GM12878 (cell line): ENCODE results near the gene UBE2E2. TPM values are rescaled to one million over a fixed set of nuclear protein-coding genes. Genes with fewer than 3 reads are reported as not detected.

Experiments
- ATAC-seq: fragments of 200-7000 bp; cut with Tn5 transposase; 3 replicates; pipeline ENCODE4 v1.9.1; 2020; ENCODE audit warnings: mild to moderate bottlenecking, moderate library complexity
- BruUV-seq: library from RNA; stranded (reverse); fragments of 400-500 nt; replicated peaks from 2 replicates; lab custom pipeline; 2021; lab: Mats Ljungman, UMichigan
- CTCF ChIA-PET: fragments of 300-600 bp; sonication (Branson Sonifier 250); formaldehyde crosslinking; extraction: SDS; loops from one replicate; lab custom pipeline; 2021; ENCODE audit warnings: inconsistent platforms; lab: Yijun Ruan, JAX
- POLR2A ChIA-PET: fragments of 350-600 bp; formaldehyde crosslinking; extraction: SDS; loops from one replicate; lab custom pipeline; 2021; ENCODE audit warnings: inconsistent platforms; lab: Charles Lee
- RAD21 ChIA-PET: fragments of 300-600 bp; sonication (Branson Sonifier 250); formaldehyde crosslinking; loops from one replicate; lab custom pipeline; 2023; ENCODE audit warnings: antibody characterized with exemption; ENCODE audit not compliant: unreplicated experiment; lab: Charles Lee
- SMC1A ChIA-PET: fragments of 300-600 bp; sonication (Branson Sonifier 250); formaldehyde crosslinking; loops from one replicate; lab custom pipeline; 2023; ENCODE audit not compliant: unreplicated experiment, uncharacterized antibody; lab: Charles Lee
- DNase-seq: peaks from one replicate; pipeline ENCODE4 v3.0.0-alpha.2; 2011; ENCODE audit warnings: low read depth, low spot score
- FAIRE-seq: peaks from 3 replicates; lab custom pipeline; 2011; peaks lifted over from hg19 to GRCh38; lab: Jason Lieb, UNC
- H2AFZ ChIP-seq: 2 replicates; pipeline ENCODE4 v1.6.0; 2011; ENCODE audit warnings: low read depth, low read length, control low read depth; ENCODE audit not compliant: control insufficient read depth
- H3K27ac ChIP-seq: 2 replicates; pipeline ENCODE4 v1.5.1; 2011; ENCODE audit warnings: control low read depth; ENCODE audit not compliant: control insufficient read depth, insufficient read depth
- H3K27me3 ChIP-seq, 2 experiments: replicated peaks in 1 of 2; 2 replicates each; pipeline versions ENCODE4 v1.6.0 to v1.6.1; 2011; ENCODE audit warnings: low read length in 1 of 2; ENCODE audit not compliant: control insufficient read depth in 2 of 2, insufficient read depth in 2 of 2
- H3K36me3 ChIP-seq, 2 experiments: 2 replicates each; pipeline ENCODE4 v1.5.1; 2011; ENCODE audit warnings: low read length in 1 of 2; ENCODE audit not compliant: control insufficient read depth in 2 of 2, insufficient read depth in 2 of 2
- H3K4me1 ChIP-seq: 2 replicates; pipeline ENCODE4 v1.6.1; 2011; ENCODE audit warnings: mild to moderate bottlenecking, low read length, moderate library complexity, mixed read lengths; ENCODE audit not compliant: control insufficient read depth, insufficient read depth
- H3K4me2 ChIP-seq: 2 replicates; pipeline ENCODE4 v1.6.0; 2011; ENCODE audit warnings: control low read depth; ENCODE audit not compliant: control insufficient read depth, insufficient read depth
- H3K4me3 ChIP-seq: fragments of 200-600 bp; sonication (generic); 2 replicates; pipeline ENCODE4 v1.5.1; 2016
- H3K79me2 ChIP-seq: 2 replicates; pipeline ENCODE4 v1.6.0; 2011; ENCODE audit warnings: low read length; ENCODE audit not compliant: control insufficient read depth, insufficient read depth
- H3K9ac ChIP-seq: 2 replicates; pipeline ENCODE4 v1.8.0; 2011; ENCODE audit warnings: low read length, control low read depth, mixed read lengths; ENCODE audit not compliant: control insufficient read depth, insufficient read depth
- H3K9me3 ChIP-seq: replicated peaks from 3 replicates; pipeline ENCODE4 v1.5.1; 2011; ENCODE audit warnings: mild to moderate bottlenecking, low read length; ENCODE audit not compliant: control insufficient read depth, insufficient read depth
- H4K20me1 ChIP-seq: 2 replicates; pipeline ENCODE4 v1.6.0; 2011; ENCODE audit not compliant: control insufficient read depth, insufficient read depth
- CEBPB ChIP-seq, 2 experiments: fragments of 150-350 bp in 1 of 2; IDR thresholded peaks; 2 replicates each; pipeline ENCODE4 v1.6.1; 2012 to 2014; ENCODE audit warnings: low read depth in 2 of 2, low read length in 2 of 2, borderline replicate concordance in 1 of 2, inconsistent platforms in 1 of 2
- EZH2 ChIP-seq: IDR thresholded peaks from 2 replicates; pipeline ENCODE4 v1.6.1; 2012; ENCODE audit warnings: low read depth, mild to moderate bottlenecking, control low read depth, inconsistent platforms, low read length, borderline replicate concordance; ENCODE audit not compliant: control insufficient read depth
- HSF1 ChIP-seq: fragments of 150-350 bp; IDR thresholded peaks from 2 replicates; pipeline ENCODE4 v1.6.1; 2014; ENCODE audit warnings: mild to moderate bottlenecking, low read depth, low read length
- KAT2A ChIP-seq: conservative IDR thresholded peaks from 2 replicates; pipeline ENCODE4 v1.6.1; 2011; ENCODE audit warnings: low read depth, low read length; ENCODE audit not compliant: control insufficient read depth
- NFXL1 ChIP-seq: fragments of 450-650 bp; IDR thresholded peaks from 2 replicates; pipeline ENCODE4 v1.6.1; 2017; ENCODE audit warnings: antibody characterized with exemption, mild to moderate bottlenecking, borderline replicate concordance
- SKIL ChIP-seq: fragments of 450-650 bp; IDR thresholded peaks from 2 replicates; pipeline ENCODE4 v1.6.1; 2017; ENCODE audit warnings: mild to moderate bottlenecking, low read depth, inconsistent platforms; ENCODE audit not compliant: poor library complexity, severe bottlenecking
- SP1 ChIP-seq: IDR thresholded peaks from one replicate; pipeline ENCODE4 v1.6.1; 2011; ENCODE audit warnings: low read depth, low read length
- YY1 ChIP-seq: IDR thresholded peaks from 2 replicates; pipeline ENCODE4 v1.6.1; 2011; ENCODE audit warnings: low read depth, mild to moderate bottlenecking, low read length
- ZBTB11 ChIP-seq: fragments of 450-650 bp; formaldehyde crosslinking; IDR thresholded peaks from 2 replicates; pipeline ENCODE4 v1.5.0; 2022; ENCODE audit warnings: mild to moderate bottlenecking, missing genetic modification characterization
- ZNF274 ChIP-seq: IDR thresholded peaks from one replicate; pipeline ENCODE4 v1.8.0; 2011; ENCODE audit not compliant: insufficient read length, insufficient read depth
- ZNF687 ChIP-seq: fragments of 450-650 bp; IDR thresholded peaks from 2 replicates; pipeline ENCODE4 v1.6.1; 2017; ENCODE audit warnings: mild to moderate bottlenecking, moderate library complexity
- WGBS: methylation state at CpG from one replicate; pipeline ENCODE4 v1.1.6; 2016; ENCODE audit warnings: low lambda C conversion rate; ENCODE audit not compliant: insufficient replicate concordance, insufficient coverage; ENCODE audit errors: missing lambda C conversion rate; 5-methylcytosine and 5-hydroxymethylcytosine counted together
- in situ Hi-C: fragments of 300-500 bp; cut with MboI; formaldehyde crosslinking; loops from 9 replicates; pipeline ENCODE4 v1.14.3; 2018; ENCODE audit warnings: mixed read lengths
- intact Hi-C: fragments of 100-400 bp; cut with micrococcal nuclease; formaldehyde crosslinking; loops from one replicate; pipeline ENCODE4 v1.14.2; 2022; ENCODE audit not compliant: unreplicated experiment
- polyA plus RNA-seq, 11 experiments: library from polyadenylated mRNA; depleted of rRNA in 4 of 11; unstranded in 6 of 11; stranded (reverse) in 5 of 11; fragments of >200 nt; fragmentation: Nextera tagmentation in 4 of 11; fragmentation: Illumina TruSeq in 1 of 11; extraction: Ambion mirVana in 4 of 11; extraction: Trizol in 1 of 11; gene quantifications; 1 replicate in 1 of 11; 2 replicates in 10 of 11; pipeline versions ENCODE4 v1.2.1 to v1.2.3, GENCODE V29; 2011 to 2016; ENCODE audit warnings: inconsistent platforms in 2 of 11, missing spikeins in 2 of 11, low read depth in 1 of 11
- total RNA-seq, 4 experiments: library from RNA; depleted of rRNA in 3 of 4; stranded (reverse); fragments of >200 nt in 3 of 4; fragmentation: Illumina TruSeq in 1 of 4; extraction: Trizol in 1 of 4; gene quantifications; 2 replicates each; pipeline versions ENCODE4 v1.2.1 to v1.2.3, GENCODE V29; 2013 to 2021

UBE2E2 gene
- total and polyA plus RNA-seq, 10 of the 15 experiments (the other 5 are each of a cell fraction or from before 2014, with no cell fraction given) = 8.7 to 71.0 (median 36.4) TPM

- TF ChIP-seq ZNF687 = no peak
Measured at GRCh38 chr3:23263796-23264195, 60.7 kb downstream of the UBE2E2 start (continued).

GRCh38 chr3:23264413-23264812 lies 61.3 kb downstream of the UBE2E2 start:
- RAD21 ChIA-PET = no interaction called here
- no peak overlapping the region for H3K4me2 ChIP-seq
- ATAC-seq (no peak), DNase-seq (no peak), FAIRE-seq (no peak)
- H3K9me3 ChIP-seq = no peaks in the 10 kb centered on the region; the same call in 1 of the 3 replicates
- SMC1A ChIA-PET = interaction anchor here (1.2 kb wide), 1 partner anchor 24 kb away, joined by 3 read pairs; no protein-coding TSS in a partner anchor
- intact Hi-C loops = no loop called here
- H4K20me1 ChIP-seq = no peaks in the 10 kb centered on the region
- H3K36me3 ChIP-seq = no peaks in the 10 kb centered on the region
- no peak overlapping the region for H2AFZ ChIP-seq
- BruUV-seq = no TSS peak
- CTCF ChIA-PET = interaction anchor here (2.0 kb wide), 1 partner anchor 12 kb away, joined by 5 read pairs; no protein-coding TSS in a partner anchor
- no peak overlapping the region for H3K4me3 ChIP-seq
- H3K27ac ChIP-seq = no peak overlapping the region
- POLR2A ChIA-PET = no interaction called here
- WGBS = 100% methylated on average over 1 of the region's 1 CpG
- no peaks in the 10 kb centered on the region for H3K4me1 ChIP-seq
- in situ Hi-C loops = no loop called here
- peaks cover under 1% of the 10 kb centered on the region for H3K79me2 ChIP-seq
- no peaks in the 10 kb centered on the region for H3K27me3 ChIP-seq
- no peak overlapping the region for H3K9ac ChIP-seq
- no peak for TF ChIP-seq SP1
- TF ChIP-seq SKIL = no peak
- no peak for TF ChIP-seq KAT2A
- TF ChIP-seq YY1 = no peak
- no peak for TF ChIP-seq EZH2
- TF ChIP-seq ZBTB11 = no peak
- TF ChIP-seq NFXL1 = no peak
- TF ChIP-seq ZNF274 = no peak
- TF ChIP-seq HSF1 = no peak
- no peak for TF ChIP-seq CEBPB (IDR thresholded peaks at IDR 0.05; ENCODE audit: borderline replicate concordance in 1 of 2, low read depth in 2 of 2, low read length in 2 of 2)
